GM12801 (cell line): ENCODE data around the gene C7orf25.

Source experiments
- TF ChIP-seq, protein P1 (sequence below): IDR thresholded peaks from one replicate; pipeline ENCODE4 v1.5.1; 2011; ENCODE audit warnings: control low read depth; ENCODE audit not compliant: insufficient read length; ENCODE audit errors: extremely low read depth

The C7orf25 gene

DNA sequence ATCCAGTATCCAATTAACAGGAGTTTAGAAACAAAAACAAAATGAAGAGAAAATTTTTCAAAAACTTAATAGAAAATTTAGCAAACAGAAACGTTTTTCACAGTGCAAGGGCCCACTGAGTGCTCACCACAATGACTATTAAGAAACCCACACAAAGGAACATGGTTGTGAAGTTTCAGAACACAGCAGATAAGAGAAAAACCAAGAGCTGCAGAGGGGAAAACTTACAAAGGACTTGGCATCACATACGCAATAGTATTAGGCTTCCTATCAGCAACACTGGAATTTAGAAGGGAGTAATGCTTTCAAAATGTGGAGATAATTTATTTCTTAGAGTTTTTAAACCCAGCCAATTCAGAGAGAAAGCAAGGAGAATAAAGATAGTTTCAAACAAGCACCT lies 1.7 kb upstream of the C7orf25 start:
- TF ChIP-seq, protein P1, sequence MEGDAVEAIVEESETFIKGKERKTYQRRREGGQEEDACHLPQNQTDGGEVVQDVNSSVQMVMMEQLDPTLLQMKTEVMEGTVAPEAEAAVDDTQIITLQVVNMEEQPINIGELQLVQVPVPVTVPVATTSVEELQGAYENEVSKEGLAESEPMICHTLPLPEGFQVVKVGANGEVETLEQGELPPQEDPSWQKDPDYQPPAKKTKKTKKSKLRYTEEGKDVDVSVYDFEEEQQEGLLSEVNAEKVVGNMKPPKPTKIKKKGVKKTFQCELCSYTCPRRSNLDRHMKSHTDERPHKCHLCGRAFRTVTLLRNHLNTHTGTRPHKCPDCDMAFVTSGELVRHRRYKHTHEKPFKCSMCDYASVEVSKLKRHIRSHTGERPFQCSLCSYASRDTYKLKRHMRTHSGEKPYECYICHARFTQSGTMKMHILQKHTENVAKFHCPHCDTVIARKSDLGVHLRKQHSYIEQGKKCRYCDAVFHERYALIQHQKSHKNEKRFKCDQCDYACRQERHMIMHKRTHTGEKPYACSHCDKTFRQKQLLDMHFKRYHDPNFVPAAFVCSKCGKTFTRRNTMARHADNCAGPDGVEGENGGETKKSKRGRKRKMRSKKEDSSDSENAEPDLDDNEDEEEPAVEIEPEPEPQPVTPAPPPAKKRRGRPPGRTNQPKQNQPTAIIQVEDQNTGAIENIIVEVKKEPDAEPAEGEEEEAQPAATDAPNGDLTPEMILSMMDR, result no peak

DNA sequence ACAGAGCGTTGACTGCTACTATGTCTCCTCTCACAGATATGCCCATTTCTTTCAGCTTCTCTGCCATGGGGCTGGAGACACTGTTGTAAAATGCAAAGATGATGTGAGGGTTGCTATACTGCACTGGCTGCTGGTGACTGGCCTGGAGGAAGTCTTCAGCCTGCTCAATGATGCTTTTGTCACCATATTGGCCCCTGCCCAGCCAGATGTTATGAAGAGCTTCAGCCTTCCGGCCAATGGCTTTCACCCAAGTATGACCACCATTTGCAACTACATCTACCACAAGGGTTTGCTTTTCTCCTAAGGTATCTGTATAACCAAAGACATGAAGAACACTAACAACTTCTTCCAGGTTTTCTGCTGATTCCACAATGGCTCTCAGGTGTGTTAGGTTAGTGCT lies 1.6 kb downstream of the C7orf25 start:
- TF ChIP-seq, protein P1, result no peak

DNA sequence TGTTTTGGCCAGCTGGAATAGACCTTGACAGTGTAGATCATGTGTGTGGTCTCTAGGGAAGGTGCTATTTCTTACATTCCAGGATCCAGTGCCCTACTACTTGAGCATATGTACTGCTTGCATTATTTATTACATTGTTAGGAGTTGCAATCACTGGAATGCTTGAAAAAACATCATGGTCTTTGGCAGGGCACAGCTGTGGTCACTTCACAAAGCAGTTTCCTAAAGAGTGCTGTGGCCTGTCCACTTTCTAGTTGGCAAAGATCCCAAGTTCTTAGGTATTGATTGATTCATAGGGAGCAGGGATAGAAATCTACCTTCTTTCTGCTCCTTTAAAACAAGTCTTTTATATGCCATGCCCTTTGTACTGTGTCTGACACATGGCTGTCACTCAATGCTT lies 4.6 kb downstream of the C7orf25 start:
- TF ChIP-seq, protein P1, result no peak

DNA sequence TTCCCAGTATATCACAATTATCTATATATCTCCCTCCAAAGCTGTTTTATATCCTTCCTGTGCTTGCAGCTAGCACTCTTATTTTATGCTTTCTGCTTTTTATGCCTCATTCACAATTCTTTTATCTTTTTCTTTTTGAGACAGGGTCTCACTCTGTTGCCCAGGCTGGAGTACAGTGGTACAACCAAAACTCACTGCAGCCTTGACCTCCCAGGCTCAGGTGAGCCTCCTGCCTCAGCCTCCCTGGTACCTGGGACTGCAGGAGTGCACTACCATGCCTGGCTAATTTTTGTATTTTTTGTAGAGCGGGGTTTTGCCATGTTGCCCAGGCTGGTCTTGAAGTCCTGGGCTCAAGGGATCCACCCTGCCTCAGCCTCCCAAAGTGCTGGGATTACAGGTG lies 5.7 kb downstream of the C7orf25 start:
- TF ChIP-seq, protein P1, result no peak

DNA sequence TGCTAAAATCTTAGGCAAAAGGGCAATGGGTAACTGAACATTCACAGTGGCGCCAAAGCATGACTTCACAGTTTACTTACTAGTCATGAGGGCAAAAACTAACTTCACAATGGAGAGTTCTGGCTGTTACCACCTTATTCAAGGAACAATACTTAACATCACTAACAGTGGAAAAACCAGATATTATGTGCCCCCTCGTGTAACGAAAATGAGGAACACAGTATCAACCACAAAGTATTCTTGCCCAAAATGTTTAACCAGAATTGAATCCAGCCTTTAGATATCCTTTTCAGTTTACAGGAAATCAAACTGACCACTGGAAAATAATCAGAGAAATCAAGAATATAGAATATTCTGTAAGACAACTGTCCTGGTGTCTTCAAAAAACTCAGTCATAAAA lies 9.5 kb downstream of the C7orf25 start:
- TF ChIP-seq, protein P1, result no peak

DNA sequence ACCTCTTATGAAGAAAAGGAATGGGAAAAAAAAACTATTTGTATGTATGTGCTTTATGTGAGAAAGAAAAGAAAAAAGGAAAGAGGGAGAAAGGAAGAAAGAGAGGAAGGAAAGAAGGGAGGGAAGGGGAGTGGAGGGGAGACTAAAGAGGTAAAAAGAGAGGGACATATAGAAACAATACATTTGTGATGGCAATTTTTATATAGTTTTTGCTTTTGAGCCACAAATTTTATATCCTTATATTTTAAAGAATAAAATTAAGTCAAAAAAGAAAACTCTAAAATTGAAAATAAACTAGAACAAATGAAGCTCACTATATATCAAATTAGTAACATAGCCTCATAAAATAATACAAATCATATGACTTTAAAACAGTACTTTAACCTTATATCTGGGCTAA lies 11.0 kb downstream of the C7orf25 start:
- TF ChIP-seq, protein P1, result no peak

DNA sequence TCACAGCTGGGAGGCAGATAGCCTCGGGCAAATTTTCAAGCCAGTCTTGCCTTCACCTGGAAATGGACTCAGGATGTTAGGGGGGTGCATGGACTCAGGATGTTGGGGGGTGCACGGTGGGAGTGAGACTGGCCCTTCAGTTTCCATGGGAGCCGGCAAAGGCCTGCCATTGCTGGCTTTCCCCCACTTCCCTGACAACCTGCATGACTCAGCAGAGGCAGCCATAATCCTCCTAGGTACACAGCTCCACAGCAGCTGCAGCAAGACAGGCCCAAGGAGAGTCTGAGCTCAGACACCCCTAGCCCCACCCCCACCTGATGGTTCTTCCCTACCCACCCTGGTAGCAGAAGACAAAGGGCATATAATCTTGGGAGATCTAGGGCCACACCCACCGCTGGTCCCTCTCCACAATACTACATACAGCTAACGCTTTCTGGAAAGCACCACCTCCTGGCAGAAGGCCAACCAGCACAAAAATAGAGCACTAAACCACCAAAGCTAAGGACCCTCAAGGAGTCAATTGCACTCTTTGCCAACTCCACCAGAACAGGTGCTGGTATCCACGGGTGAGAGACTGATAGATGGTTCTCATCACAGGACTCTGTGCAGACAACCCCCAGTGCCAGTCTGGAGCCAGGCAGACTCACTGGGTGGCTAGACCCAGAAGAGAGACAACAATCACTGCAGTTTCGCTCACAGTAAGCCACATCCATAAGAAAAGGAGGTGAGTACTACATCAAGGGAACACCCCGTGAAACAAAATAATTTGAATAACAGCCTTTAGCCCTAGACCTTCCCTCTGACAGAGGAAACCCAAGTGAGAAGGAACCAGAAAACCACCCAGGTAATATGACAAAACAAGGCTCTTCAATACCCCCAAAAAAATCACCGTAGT lies 18.3 kb downstream of the C7orf25 start:
- TF ChIP-seq, protein P1, result no peak
